Smooth muscle cell (in vitro differentiated cells): Measurements from ENCODE around the gene SRP19. TPM values are rescaled to one million over a fixed set of nuclear protein-coding genes. Genes with fewer than 3 reads are reported as not detected.

ENCODE experiments used
- polyA plus RNA-seq: library from polyadenylated mRNA; unstranded; fragments of >200 nt; fragmentation: Nextera tagmentation; extraction: Ambion mirVana; gene quantifications from 2 replicates; pipeline ENCODE4 v1.2.1, GENCODE V29; 2016
- total RNA-seq: library from RNA; depleted of rRNA; stranded (reverse); fragments of >200 nt; gene quantifications from 2 replicates; pipeline ENCODE4 v1.2.3, GENCODE V29; 2014

SRP19 gene
- total and polyA plus RNA-seq, 2 experiments from 2014 or later: 164 to 170 TPM

Other genes with a start within 250 kb of the SRP19 start
- gene APC, start 123.4 kb upstream of the SRP19 start, total RNA-seq: 36.7 and 51.1 TPM in 2 replicates
- 9.1 and 16.4 TPM in 2 replicates for gene APC, start 123.4 kb upstream of the SRP19 start, polyA plus RNA-seq
- gene REEP5, start 60.9 kb downstream of the SRP19 start, total RNA-seq: 46.8 and 59.0 TPM in 2 replicates
- 178 and 215 TPM in 2 replicates for gene REEP5, start 60.9 kb downstream of the SRP19 start, polyA plus RNA-seq
- gene DCP2, start 115.5 kb downstream of the SRP19 start, total RNA-seq: 32.1 and 35.3 TPM in 2 replicates
- 11.6 and 13.3 TPM in 2 replicates for gene DCP2, start 115.5 kb downstream of the SRP19 start, polyA plus RNA-seq